NCI-H2196 treated with DMSO at 0.1 percent for 48 hours (cell line): ENCODE measurements around the gene GABRA6.
"Not testable (repeated sequence)": the region's sequence is repeated elsewhere in the genome, so short reads cannot be mapped to it uniquely, and the experiment has no call there.

Experiments used
- DNase-seq: peaks from one replicate; lab custom pipeline; 2025; ENCODE audit not compliant: unreplicated experiment; lab: John Stamatoyannopoulos, UW

GABRA6 gene

GRCh38 chr5:161685461-161685860 is at the start of gene GABRA6:
TSS of gene GABRA6 (plus strand) at chr5:161685721. CDS start at chr5:161685990, 269 bp downstream.
- DNase-seq: no peak

GRCh38 chr5:161637591-161637990 is 47.9 kb upstream of the GABRA6 start:
- no peak for DNase-seq

- no peak for DNase-seq
Observed at GRCh38 chr5:161641444-161641843, 44.1 kb upstream of the GABRA6 start.

- DNase-seq: no peak
Observed at GRCh38 chr5:161645264-161645663, 40.3 kb upstream of the GABRA6 start.

- not testable (repeated sequence) for DNase-seq
Observed at GRCh38 chr5:161651926-161652325, 33.6 kb upstream of the GABRA6 start.

- DNase-seq: no peak
Observed at GRCh38 chr5:161660806-161661205, 24.7 kb upstream of the GABRA6 start.

GRCh38 chr5:161663431-161663830 is 22.1 kb upstream of the GABRA6 start:
- no peak for DNase-seq

- DNase-seq: no peak
Observed at GRCh38 chr5:161676103-161676502, 9.4 kb upstream of the GABRA6 start.

GRCh38 chr5:161686149-161686548 is 628 bp downstream of the GABRA6 start:
- no peak for DNase-seq

- no peak for DNase-seq
Observed at GRCh38 chr5:161686881-161687280, 1.4 kb downstream of the GABRA6 start.

- no peak for DNase-seq
Observed at GRCh38 chr5:161687316-161687715, 1.8 kb downstream of the GABRA6 start.

- no peak for DNase-seq
Observed at GRCh38 chr5:161691911-161692310, 6.4 kb downstream of the GABRA6 start.

GRCh38 chr5:161697001-161697400 is 11.5 kb downstream of the GABRA6 start:
- no peak for DNase-seq

- no peak for DNase-seq
Observed at GRCh38 chr5:161700065-161700464, 14.5 kb downstream of the GABRA6 start.

GRCh38 chr5:161703528-161703927 is 18.0 kb downstream of the GABRA6 start:
- DNase-seq: no peak

GRCh38 chr5:161707382-161707781 is 21.9 kb downstream of the GABRA6 start:
- no peak for DNase-seq

- DNase-seq: no peak
Observed at GRCh38 chr5:161709239-161709638, 23.7 kb downstream of the GABRA6 start.

- no peak for DNase-seq
Observed at GRCh38 chr5:161713042-161713441, 27.5 kb downstream of the GABRA6 start.

- no peak for DNase-seq
Observed at GRCh38 chr5:161719157-161719556, 33.6 kb downstream of the GABRA6 start.

- DNase-seq: no peak
Observed at GRCh38 chr5:161720460-161720859, 34.9 kb downstream of the GABRA6 start.

- no peak for DNase-seq
Observed at GRCh38 chr5:161734741-161735140, 49.2 kb downstream of the GABRA6 start.

- no peak for DNase-seq
Observed at GRCh38 chr5:161740433-161740832, 54.9 kb downstream of the GABRA6 start.

- no peak for DNase-seq
Observed at GRCh38 chr5:161744276-161744675, 58.8 kb downstream of the GABRA6 start.

GRCh38 chr5:161745392-161745791 is 59.9 kb downstream of the GABRA6 start:
- no peak for DNase-seq
